Activated T-cell treated with anti-CD3 and anti-CD28 coated beads, Interleukin-2, amount 50 U/mL, for 72 hours (primary cell): Measurements from ENCODE around the gene VAV3. TPM values are rescaled to one million over a fixed set of nuclear protein-coding genes. Genes with fewer than 3 reads are reported as not detected.
A peak's percentile ranks its signal among the peaks of the same experiment; 100 is the strongest.
"Not testable (repeated sequence)": the region's sequence is repeated elsewhere in the genome, so short reads cannot be mapped to it uniquely, and the experiment has no call there.

Experiments
- ATAC-seq, 2 donors: fragments of 150-1000 bp; cut with Tn5 transposase; replicated peaks in 1 of 2; 2 replicates each; pipeline ENCODE4 v1.10.0; 2021; ENCODE audit warnings: moderate library complexity in 2 of 2, mild to moderate bottlenecking in 1 of 2
- DNase-seq, 2 donors: peaks; one replicate each; pipeline ENCODE4 v3.0.0; 2021 to 2022; ENCODE audit warnings: mixed read lengths in 1 of 2
- H3K27ac Mint-ChIP-seq: one replicate; pipeline ENCODE4 v1.8.0; 2022; ENCODE audit warnings: mild to moderate bottlenecking, moderate library complexity, mixed read lengths
- H3K27me3 Mint-ChIP-seq: one replicate; pipeline ENCODE4 v1.8.0; 2022; ENCODE audit warnings: low read depth, mixed read lengths
- H3K36me3 Mint-ChIP-seq, 2 donors: one replicate each; pipeline ENCODE4 v1.8.0; 2022; ENCODE audit warnings: mixed read lengths in 2 of 2, mild to moderate bottlenecking in 1 of 2; ENCODE audit not compliant: insufficient read depth in 2 of 2
- H3K4me1 Mint-ChIP-seq: one replicate; pipeline ENCODE4 v1.8.0; 2022; ENCODE audit warnings: low read depth, mixed read lengths
- H3K4me3 Mint-ChIP-seq, 2 donors: one replicate each; pipeline ENCODE4 v1.8.0; 2022; ENCODE audit warnings: mild to moderate bottlenecking in 2 of 2, mixed read lengths in 2 of 2, moderate library complexity in 2 of 2
- H3K9me3 Mint-ChIP-seq, 2 donors: one replicate each; pipeline ENCODE4 v1.8.0; 2022; ENCODE audit warnings: mixed read lengths in 2 of 2
- total RNA-seq, 2 donors: library from RNA; stranded (reverse); gene quantifications; one replicate each; pipeline ENCODE4 v1.2.3, GENCODE V29; 2022

Gene VAV3
- total RNA-seq, 2 donors from 2014 or later, result 2.5 to 2.8 TPM

GRCh38 chr1:107650825-107651224, 314.2 kb downstream of the VAV3 start:
- not testable (repeated sequence) for H3K27ac Mint-ChIP-seq, DNase-seq, H3K4me3 Mint-ChIP-seq, H3K27me3 Mint-ChIP-seq, ATAC-seq, H3K36me3 Mint-ChIP-seq, H3K4me1 Mint-ChIP-seq, H3K9me3 Mint-ChIP-seq

- no peak overlapping the region for H3K4me3 Mint-ChIP-seq
- no peaks in the 10 kb centered on the region for H3K27me3 Mint-ChIP-seq
- H3K9me3 Mint-ChIP-seq, result no peaks in the 10 kb centered on the region
- H3K27ac Mint-ChIP-seq, result no peak overlapping the region
- no peaks in the 10 kb centered on the region for H3K4me1 Mint-ChIP-seq
- ATAC-seq (no peak), DNase-seq (no peak)
- no peaks in the 10 kb centered on the region for H3K36me3 Mint-ChIP-seq
Measured at GRCh38 chr1:107649023-107649422, 316.0 kb downstream of the VAV3 start.

GRCh38 chr1:107648071-107648470, 316.9 kb downstream of the VAV3 start:
- H3K4me1 Mint-ChIP-seq, result no peaks in the 10 kb centered on the region
- peak overlapping the region; percentile 40 for H3K27ac Mint-ChIP-seq
- no peaks in the 10 kb centered on the region for H3K27me3 Mint-ChIP-seq
- DNase-seq (no peak), ATAC-seq (no peak)
- H3K36me3 Mint-ChIP-seq, result no peaks in the 10 kb centered on the region
- no peak overlapping the region for H3K4me3 Mint-ChIP-seq
- H3K9me3 Mint-ChIP-seq, result no peaks in the 10 kb centered on the region

GRCh38 chr1:107647012-107647411, 318.0 kb downstream of the VAV3 start:
- DNase-seq (no peak), ATAC-seq (no peak)
- H3K36me3 Mint-ChIP-seq, result no peaks in the 10 kb centered on the region
- H3K27me3 Mint-ChIP-seq, result no peaks in the 10 kb centered on the region
- no peak overlapping the region for H3K27ac Mint-ChIP-seq
- no peaks in the 10 kb centered on the region for H3K9me3 Mint-ChIP-seq
- no peaks in the 10 kb centered on the region for H3K4me1 Mint-ChIP-seq
- H3K4me3 Mint-ChIP-seq, result no peak overlapping the region

GRCh38 chr1:107643766-107644165, 321.2 kb downstream of the VAV3 start:
- Mint-ChIP-seq H3K4me1 (no peaks in the 10 kb centered on the region), H3K4me3 (no peak overlapping the region), H3K27ac (no peak overlapping the region), H3K36me3 (no peaks in the 10 kb centered on the region), H3K9me3 (no peaks in the 10 kb centered on the region), H3K27me3 (no peaks in the 10 kb centered on the region)
- no peak for ATAC-seq
- no peak for DNase-seq

- H3K27ac Mint-ChIP-seq, result no peak overlapping the region
- no peaks in the 10 kb centered on the region for H3K36me3 Mint-ChIP-seq
- H3K4me3 Mint-ChIP-seq, result no peak overlapping the region
- no peak for ATAC-seq
- no peaks in the 10 kb centered on the region for H3K27me3 Mint-ChIP-seq
- no peaks in the 10 kb centered on the region for H3K4me1 Mint-ChIP-seq
- H3K9me3 Mint-ChIP-seq, result no peaks in the 10 kb centered on the region
- no peak for DNase-seq
Measured at GRCh38 chr1:107640207-107640606, 324.8 kb downstream of the VAV3 start.

GRCh38 chr1:107637101-107637500, 327.9 kb downstream of the VAV3 start:
- no peaks in the 10 kb centered on the region for H3K4me1 Mint-ChIP-seq
- ATAC-seq, result no peak
- H3K27me3 Mint-ChIP-seq, result no peaks in the 10 kb centered on the region
- no peaks in the 10 kb centered on the region for H3K36me3 Mint-ChIP-seq
- no peaks in the 10 kb centered on the region for H3K9me3 Mint-ChIP-seq
- no peak overlapping the region for H3K4me3 Mint-ChIP-seq
- no peak overlapping the region for H3K27ac Mint-ChIP-seq
- DNase-seq, result no peak

- H3K36me3 Mint-ChIP-seq, result no peaks in the 10 kb centered on the region
- no peak overlapping the region for H3K4me3 Mint-ChIP-seq
- H3K27ac Mint-ChIP-seq, result no peak overlapping the region
- no peak for ATAC-seq
- H3K27me3 Mint-ChIP-seq, result no peaks in the 10 kb centered on the region
- no peak for DNase-seq
- no peaks in the 10 kb centered on the region for H3K9me3 Mint-ChIP-seq
- no peaks in the 10 kb centered on the region for H3K4me1 Mint-ChIP-seq
Measured at GRCh38 chr1:107633596-107633995, 331.4 kb downstream of the VAV3 start.

GRCh38 chr1:107626073-107626796, 338.7 kb downstream of the VAV3 start:
- Mint-ChIP-seq H3K27me3 (no peaks in the 10 kb centered on the region), H3K4me1 (peaks cover 28% of the 10 kb centered on the region), H3K4me3 (no peak overlapping the region), H3K27ac (no peak overlapping the region), H3K36me3 (no peaks in the 10 kb centered on the region), H3K9me3 (no peaks in the 10 kb centered on the region)
- ATAC-seq (no peak), DNase-seq (no peak)

GRCh38 chr1:107625405-107626029, 339.5 kb downstream of the VAV3 start:
- Mint-ChIP-seq H3K4me3 (no peak overlapping the region), H3K4me1 (peaks cover 31% of the 10 kb centered on the region), H3K9me3 (no peaks in the 10 kb centered on the region), H3K36me3 (no peaks in the 10 kb centered on the region), H3K27ac (no peak overlapping the region), H3K27me3 (no peaks in the 10 kb centered on the region)
- DNase-seq (no peak), ATAC-seq (no peak)

- Mint-ChIP-seq H3K36me3 (no peaks in the 10 kb centered on the region), H3K27me3 (no peaks in the 10 kb centered on the region), H3K27ac (no peak overlapping the region), H3K9me3 (no peaks in the 10 kb centered on the region), H3K4me3 (no peak overlapping the region), H3K4me1 (peaks cover 32% of the 10 kb centered on the region)
- DNase-seq, result no peak
- ATAC-seq, result no peak
Measured at GRCh38 chr1:107623431-107623830, 341.5 kb downstream of the VAV3 start.

- Mint-ChIP-seq H3K4me3 (no peak overlapping the region), H3K4me1 (peaks cover 32% of the 10 kb centered on the region), H3K27ac (peak overlapping the region; percentile 7), H3K36me3 (no peaks in the 10 kb centered on the region), H3K27me3 (no peaks in the 10 kb centered on the region), H3K9me3 (no peaks in the 10 kb centered on the region)
- DNase-seq (no peak), ATAC-seq (peak; percentile 88 to 93)
Measured at GRCh38 chr1:107622966-107623365, 342.0 kb downstream of the VAV3 start.

- no peak for DNase-seq
- Mint-ChIP-seq H3K27me3 (no peaks in the 10 kb centered on the region), H3K4me1 (peaks cover 29% of the 10 kb centered on the region), H3K27ac (peak overlapping the region; percentile 7), H3K9me3 (no peaks in the 10 kb centered on the region), H3K4me3 (no peak overlapping the region), H3K36me3 (no peaks in the 10 kb centered on the region)
- peak; percentile 11 to 15 for ATAC-seq
Measured at GRCh38 chr1:107622535-107622934, 342.4 kb downstream of the VAV3 start.

GRCh38 chr1:107620753-107621152, 344.2 kb downstream of the VAV3 start:
- no peak overlapping the region for H3K27ac Mint-ChIP-seq
- ATAC-seq (no peak), DNase-seq (no peak)
- H3K4me3 Mint-ChIP-seq, result no peak overlapping the region
- peaks cover 23% of the 10 kb centered on the region for H3K4me1 Mint-ChIP-seq
- H3K27me3 Mint-ChIP-seq, result no peaks in the 10 kb centered on the region
- H3K9me3 Mint-ChIP-seq, result no peaks in the 10 kb centered on the region
- peaks cover 0 to 2% of the 10 kb centered on the region in 2 donors for H3K36me3 Mint-ChIP-seq
